ENCODE data around the gene RASGRP1. TPM values are rescaled to one million over a fixed set of nuclear protein-coding genes. Genes with fewer than 3 reads are reported as not detected.

The RASGRP1 gene
- total and polyA plus RNA-seq, 2 donors (not counting 1 experiment from before 2014, with no cell fraction given) = 1.6 TPM; not detected in 1

DNA sequence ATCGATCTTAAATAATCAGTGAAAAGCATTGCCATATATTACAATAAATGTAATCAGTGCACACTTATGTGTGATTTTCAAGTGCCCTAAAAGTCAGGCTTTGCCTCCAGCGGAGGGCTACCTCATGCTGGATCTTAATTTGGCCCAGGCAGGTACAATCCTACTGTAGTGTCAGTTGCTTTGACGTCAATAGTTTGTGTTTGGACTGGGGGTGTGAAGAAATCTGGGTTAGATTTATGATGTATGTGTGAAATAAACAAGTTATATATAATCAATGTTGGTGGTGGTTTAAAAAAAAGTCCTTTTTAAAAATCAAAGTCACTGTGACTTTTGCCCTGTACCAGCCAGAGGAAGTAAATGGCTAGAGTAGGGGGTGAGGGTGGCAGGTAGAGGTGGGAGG, 14.0 kb upstream of the RASGRP1 start:
- Histone ChIP-seq H3K36me3 (ENCODE audit: control insufficient read depth, insufficient read depth, low read length) (no peaks in the 10 kb centered on the region), H2AFZ (ENCODE audit: low read length) (no peak overlapping the region), H3K27me3 (ENCODE audit: control insufficient read depth, insufficient read depth, low read length) (peaks cover 12% of the 10 kb centered on the region), H3K4me1 (ENCODE audit: control insufficient read depth, extremely low read depth, insufficient read depth, low read length) (no peaks in the 10 kb centered on the region), H3K4me3 (replicated peaks in 1 of 4; ENCODE audit: control extremely low read depth in 1 of 4, insufficient read depth in 1 of 4, low read depth in 3 of 4, low read length in 4 of 4) (no peak overlapping the region), H3K9me3 (ENCODE audit: control insufficient read depth, insufficient read depth, low read depth, low read length) (no peaks in the 10 kb centered on the region), H3K27ac (ENCODE audit: insufficient read depth, low read length) (no peak overlapping the region), H3K79me2 (ENCODE audit: control insufficient read depth, insufficient read depth, low read length) (no peaks in the 10 kb centered on the region), H4K20me1 (ENCODE audit: control insufficient read depth, extremely low read depth, insufficient read depth, low read length) (no peaks in the 10 kb centered on the region), H3K4me2 (ENCODE audit: extremely low read depth, insufficient read depth, low read length) (no peak overlapping the region), H3K9ac (ENCODE audit: insufficient read depth, low read length) (no peak overlapping the region)
- DNase-seq (ENCODE audit: low read depth in 2 of 2) = no peak
- TF ChIP-seq EZH2 (IDR thresholded peaks at IDR 0.05; ENCODE audit: low read length, missing control alignments) = no peak
- TF ChIP-seq, protein P1, sequence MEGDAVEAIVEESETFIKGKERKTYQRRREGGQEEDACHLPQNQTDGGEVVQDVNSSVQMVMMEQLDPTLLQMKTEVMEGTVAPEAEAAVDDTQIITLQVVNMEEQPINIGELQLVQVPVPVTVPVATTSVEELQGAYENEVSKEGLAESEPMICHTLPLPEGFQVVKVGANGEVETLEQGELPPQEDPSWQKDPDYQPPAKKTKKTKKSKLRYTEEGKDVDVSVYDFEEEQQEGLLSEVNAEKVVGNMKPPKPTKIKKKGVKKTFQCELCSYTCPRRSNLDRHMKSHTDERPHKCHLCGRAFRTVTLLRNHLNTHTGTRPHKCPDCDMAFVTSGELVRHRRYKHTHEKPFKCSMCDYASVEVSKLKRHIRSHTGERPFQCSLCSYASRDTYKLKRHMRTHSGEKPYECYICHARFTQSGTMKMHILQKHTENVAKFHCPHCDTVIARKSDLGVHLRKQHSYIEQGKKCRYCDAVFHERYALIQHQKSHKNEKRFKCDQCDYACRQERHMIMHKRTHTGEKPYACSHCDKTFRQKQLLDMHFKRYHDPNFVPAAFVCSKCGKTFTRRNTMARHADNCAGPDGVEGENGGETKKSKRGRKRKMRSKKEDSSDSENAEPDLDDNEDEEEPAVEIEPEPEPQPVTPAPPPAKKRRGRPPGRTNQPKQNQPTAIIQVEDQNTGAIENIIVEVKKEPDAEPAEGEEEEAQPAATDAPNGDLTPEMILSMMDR (conservative IDR thresholded peaks at IDR 0.05 in 1 of 2, IDR thresholded peaks at IDR 0.05 in 1 of 2; ENCODE audit: low read depth in 1 of 2, low read length in 2 of 2) = no peak

DNA sequence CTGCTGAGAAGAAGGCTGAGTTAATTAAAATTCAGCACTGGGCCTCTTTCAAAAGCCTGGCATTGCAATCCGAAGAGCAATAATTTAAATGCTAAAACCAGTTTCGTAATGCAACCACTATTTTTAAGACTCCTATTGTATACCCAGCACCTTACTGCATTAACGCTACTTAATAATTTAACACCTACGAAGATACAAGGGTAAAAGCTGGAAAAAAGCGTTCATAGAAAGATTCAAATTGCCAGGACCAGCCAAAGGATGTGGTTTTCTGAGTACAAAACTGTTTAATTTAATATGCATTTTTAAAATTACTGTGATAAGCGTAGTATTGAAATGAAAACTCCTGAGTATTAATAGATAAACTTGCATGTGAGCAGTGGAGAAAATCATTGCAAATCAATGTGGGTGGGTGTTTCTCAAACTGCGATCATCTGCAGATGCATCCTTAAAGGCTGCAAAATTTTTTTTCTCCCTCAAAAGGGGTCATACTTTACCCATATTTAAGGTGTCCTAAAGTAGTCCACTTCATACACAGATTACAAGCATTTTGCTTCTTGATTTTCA, 12.9 kb upstream of the RASGRP1 start:
- Histone ChIP-seq H3K4me2 (ENCODE audit: extremely low read depth, insufficient read depth, low read length) (no peak overlapping the region), H3K27ac (ENCODE audit: insufficient read depth, low read length) (no peak overlapping the region), H4K20me1 (ENCODE audit: control insufficient read depth, extremely low read depth, insufficient read depth, low read length) (no peaks in the 10 kb centered on the region), H3K4me1 (ENCODE audit: control insufficient read depth, extremely low read depth, insufficient read depth, low read length) (no peaks in the 10 kb centered on the region), H2AFZ (ENCODE audit: low read length) (no peak overlapping the region), H3K79me2 (ENCODE audit: control insufficient read depth, insufficient read depth, low read length) (no peaks in the 10 kb centered on the region), H3K36me3 (ENCODE audit: control insufficient read depth, insufficient read depth, low read length) (no peaks in the 10 kb centered on the region), H3K27me3 (ENCODE audit: control insufficient read depth, insufficient read depth, low read length) (peaks cover 12% of the 10 kb centered on the region), H3K9ac (ENCODE audit: insufficient read depth, low read length) (no peak overlapping the region), H3K4me3 (replicated peaks in 1 of 4; ENCODE audit: control extremely low read depth in 1 of 4, insufficient read depth in 1 of 4, low read depth in 3 of 4, low read length in 4 of 4) (no peak overlapping the region), H3K9me3 (ENCODE audit: control insufficient read depth, insufficient read depth, low read depth, low read length) (no peaks in the 10 kb centered on the region)
- TF ChIP-seq, protein P1 (conservative IDR thresholded peaks at IDR 0.05 in 1 of 2, IDR thresholded peaks at IDR 0.05 in 1 of 2; ENCODE audit: low read depth in 1 of 2, low read length in 2 of 2) = no peak
- TF ChIP-seq EZH2 (IDR thresholded peaks at IDR 0.05; ENCODE audit: low read length, missing control alignments) = no peak
- DNase-seq (ENCODE audit: low read depth in 2 of 2) = no peak

DNA sequence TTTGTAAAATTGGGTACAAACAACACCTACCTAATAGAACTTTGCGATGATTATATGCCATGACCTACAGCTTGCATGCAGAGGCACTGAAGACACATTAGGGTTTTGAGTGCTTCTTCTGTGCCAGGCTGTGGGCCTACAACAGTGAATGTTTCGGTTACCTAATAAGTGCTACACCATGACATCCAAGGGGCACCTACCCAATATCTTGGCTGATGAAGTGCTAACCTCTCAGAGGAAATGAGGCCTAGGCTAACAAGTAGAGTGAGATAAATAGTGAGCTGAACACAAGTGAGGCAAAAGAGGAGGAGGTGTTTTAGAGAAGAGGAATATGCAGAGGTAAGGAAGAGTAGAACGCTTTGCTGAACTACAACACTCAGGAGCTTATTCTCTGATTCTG, 12.2 kb upstream of the RASGRP1 start:
- Histone ChIP-seq H3K9me3 (ENCODE audit: control insufficient read depth, insufficient read depth, low read depth, low read length) (no peaks in the 10 kb centered on the region), H3K4me1 (ENCODE audit: control insufficient read depth, extremely low read depth, insufficient read depth, low read length) (no peaks in the 10 kb centered on the region), H4K20me1 (ENCODE audit: control insufficient read depth, extremely low read depth, insufficient read depth, low read length) (no peaks in the 10 kb centered on the region), H3K79me2 (ENCODE audit: control insufficient read depth, insufficient read depth, low read length) (no peaks in the 10 kb centered on the region), H3K27ac (ENCODE audit: insufficient read depth, low read length) (no peak overlapping the region), H3K4me3 (replicated peaks in 1 of 4; ENCODE audit: control extremely low read depth in 1 of 4, insufficient read depth in 1 of 4, low read depth in 3 of 4, low read length in 4 of 4) (no peak overlapping the region), H3K36me3 (ENCODE audit: control insufficient read depth, insufficient read depth, low read length) (no peaks in the 10 kb centered on the region), H3K27me3 (ENCODE audit: control insufficient read depth, insufficient read depth, low read length) (peaks cover 12% of the 10 kb centered on the region), H3K9ac (ENCODE audit: insufficient read depth, low read length) (no peak overlapping the region), H3K4me2 (ENCODE audit: extremely low read depth, insufficient read depth, low read length) (no peak overlapping the region), H2AFZ (ENCODE audit: low read length) (no peak overlapping the region)
- TF ChIP-seq, protein P1 (conservative IDR thresholded peaks at IDR 0.05 in 1 of 2, IDR thresholded peaks at IDR 0.05 in 1 of 2; ENCODE audit: low read depth in 1 of 2, low read length in 2 of 2) = no peak
- no peak for TF ChIP-seq EZH2 (IDR thresholded peaks at IDR 0.05; ENCODE audit: low read length, missing control alignments)
- no peak for DNase-seq (ENCODE audit: low read depth in 2 of 2)

All from fibroblast of lung (primary cell).